SK-N-SH (cell line): ENCODE data around the gene CAMKMT. TPM values are rescaled to one million over a fixed set of nuclear protein-coding genes. Genes with fewer than 3 reads are reported as not detected.

ENCODE experiments used
- CTCF ChIA-PET: fragments of 300-600, 350-600 bp; formaldehyde crosslinking; extraction: SDS; loops from one replicate; lab custom pipeline; 2021; lab: Yijun Ruan, JAX
- POLR2A ChIA-PET: fragments of 350-600 bp; sonication (Branson Sonifier 250); formaldehyde crosslinking; extraction: SDS; loops from one replicate; lab custom pipeline; 2020; ENCODE audit warnings: antibody characterized with exemption, inconsistent platforms; lab: Yijun Ruan, JAX
- DNase-seq: peaks from one replicate; pipeline ENCODE4 v3.0.0; 2012
- H2AFZ ChIP-seq: fragments of 200-600 bp; sonication (generic); 2 replicates; pipeline ENCODE4 v1.8.1; 2016; ENCODE audit warnings: antibody characterized with exemption, mild to moderate bottlenecking, low read depth
- H3F3A ChIP-seq: fragments of 200-600 bp; sonication (generic); replicated peaks from 2 replicates; pipeline ENCODE3; 2016; ENCODE audit warnings: antibody characterized with exemption, mild to moderate bottlenecking; ENCODE audit not compliant: insufficient read depth
- H3K27ac ChIP-seq, 2 experiments: fragments of 200-500 bp in 1 of 2; fragments of 200-600 bp in 1 of 2; sonication (Bioruptor generic) in 1 of 2; sonication (generic), shearing (Covaris generic) in 1 of 2; 2 replicates each; pipeline versions ENCODE4 v1.5.1 to v1.6.1; 2014 to 2016; ENCODE audit warnings: low read depth in 2 of 2, inconsistent platforms in 1 of 2, low read length in 1 of 2, mild to moderate bottlenecking in 1 of 2, mixed read lengths in 1 of 2
- H3K27me3 ChIP-seq: fragments of 200-600 bp; sonication (generic), shearing (Covaris generic); 2 replicates; pipeline ENCODE4 v1.6.1; 2016; ENCODE audit warnings: mixed run types; ENCODE audit not compliant: insufficient read depth
- H3K36me3 ChIP-seq, 2 experiments: fragments of 200-500 bp in 1 of 2; fragments of 200-600 bp in 1 of 2; sonication (Bioruptor generic) in 1 of 2; sonication (generic) in 1 of 2; replicated peaks in 1 of 2; 2 replicates each; pipeline versions ENCODE3 to v1.5.1; 2014 to 2016; ENCODE audit warnings: low read length in 1 of 2, mild to moderate bottlenecking in 1 of 2; ENCODE audit not compliant: insufficient read depth in 2 of 2, control insufficient read depth in 1 of 2
- H3K4me1 ChIP-seq, 2 experiments: fragments of 200-500 bp in 1 of 2; fragments of 200-600 bp in 1 of 2; sonication (Bioruptor generic) in 1 of 2; sonication (generic), shearing (Covaris generic) in 1 of 2; 2 replicates each; pipeline versions ENCODE4 v1.5.1 to v1.6.1; 2014 to 2016; ENCODE audit warnings: low read depth in 1 of 2, low read length in 1 of 2, mixed run types in 1 of 2; ENCODE audit not compliant: insufficient read depth in 2 of 2, control insufficient read depth in 1 of 2
- H3K4me2 ChIP-seq: fragments of 200-600 bp; sonication (generic), shearing (Covaris generic); 2 replicates; pipeline ENCODE4 v1.6.1; 2017; ENCODE audit warnings: mixed run types
- H3K4me3 ChIP-seq, 2 experiments: fragments of 200-500 bp in 1 of 2; fragments of 200-600 bp in 1 of 2; sonication (Bioruptor generic) in 1 of 2; sonication (generic), shearing (Covaris generic) in 1 of 2; 2 replicates each; pipeline versions ENCODE4 v1.5.1 to v1.8.1; 2014 to 2016; ENCODE audit warnings: low read depth in 2 of 2, inconsistent platforms in 1 of 2, low read length in 1 of 2, mild to moderate bottlenecking in 1 of 2, mixed read lengths in 1 of 2, moderate library complexity in 1 of 2
- H3K79me2 ChIP-seq: fragments of 200-600 bp; sonication (generic); 2 replicates; pipeline ENCODE4 v1.8.1; 2017; ENCODE audit warnings: mild to moderate bottlenecking; ENCODE audit not compliant: insufficient read depth
- H3K9ac ChIP-seq: fragments of 200-600 bp; sonication (generic); 2 replicates; pipeline ENCODE4 v1.6.1; 2017; ENCODE audit warnings: mixed run types
- H3K9me2 ChIP-seq: fragments of 200-600 bp; sonication (generic); 2 replicates; pipeline ENCODE4 v1.6.1; 2017; ENCODE audit warnings: mixed run types
- H3K9me3 ChIP-seq: fragments of 200-600 bp; sonication (generic); 2 replicates; pipeline ENCODE4 v1.6.1; 2017; ENCODE audit warnings: mixed run types, mild to moderate bottlenecking, moderate library complexity
- H4K20me1 ChIP-seq: fragments of 200-600 bp; sonication (generic); 2 replicates; pipeline ENCODE4 v1.6.1; 2017; ENCODE audit warnings: mild to moderate bottlenecking, mixed run types; ENCODE audit not compliant: insufficient read depth
- CHD2 ChIP-seq: fragments of 150-350 bp; IDR thresholded peaks from 2 replicates; pipeline ENCODE4 v1.6.1; 2018; ENCODE audit warnings: low read length; ENCODE audit not compliant: partially characterized antibody
- ELF1 ChIP-seq: IDR thresholded peaks from 2 replicates; pipeline ENCODE4 v1.4.0; 2012
- EZH2phosphoT487 ChIP-seq: fragments of 200-600 bp; sonication (generic); IDR thresholded peaks from 2 replicates; pipeline ENCODE4 v1.6.1; 2017; ENCODE audit warnings: low read depth, mixed run types, mild to moderate bottlenecking, antibody characterized with exemption, moderate library complexity, borderline replicate concordance
- GATA2 ChIP-seq: sonication (generic); formaldehyde crosslinking; IDR thresholded peaks from 2 replicates; pipeline ENCODE4 v1.5.0; 2020; ENCODE audit warnings: mild to moderate bottlenecking, missing genetic modification reagents
- MAX ChIP-seq: IDR thresholded peaks from 2 replicates; pipeline ENCODE4 v1.4.0; 2012; ENCODE audit warnings: low read depth
- MXI1 ChIP-seq: IDR thresholded peaks from 2 replicates; pipeline ENCODE4 v1.6.1; 2012; ENCODE audit warnings: mild to moderate bottlenecking, low read depth, low read length, improper control_type of control experiment
- RAD21 ChIP-seq: IDR thresholded peaks from 2 replicates; pipeline ENCODE4 v1.6.1; 2012; ENCODE audit warnings: mild to moderate bottlenecking, low read length
- RXRA ChIP-seq: IDR thresholded peaks from 2 replicates; pipeline ENCODE4 v1.4.0; 2012; ENCODE audit warnings: low read depth, mild to moderate bottlenecking, borderline replicate concordance
- SIN3A ChIP-seq: IDR thresholded peaks from 2 replicates; pipeline ENCODE4 v1.6.1; 2012; ENCODE audit warnings: low read depth, mild to moderate bottlenecking, low read length, moderate library complexity, borderline replicate concordance
- TAF1 ChIP-seq: IDR thresholded peaks from 2 replicates; pipeline ENCODE4 v1.6.1; 2012; ENCODE audit warnings: low read depth, mild to moderate bottlenecking, low read length, moderate library complexity, borderline replicate concordance
- YY1 ChIP-seq: IDR thresholded peaks from 2 replicates; pipeline ENCODE4 v1.4.0; 2012; ENCODE audit warnings: low read depth, mild to moderate bottlenecking
- WGBS: methylation state at CpG from one replicate; pipeline ENCODE4 v1.1.6; 2017; ENCODE audit warnings: low lambda C conversion rate; 5-methylcytosine and 5-hydroxymethylcytosine counted together
- polyA plus RNA-seq, 3 experiments: library from polyadenylated mRNA; depleted of rRNA; stranded (reverse); fragments of >200 nt; gene quantifications; 2 replicates each; pipeline ENCODE4 v1.2.3, GENCODE V29; 2012

CAMKMT gene
- polyA plus RNA-seq, 1 of the 3 experiments (the other 2 are of a cell fraction), result 5.9 TPM

- TF ChIP-seq TAF1 (no peak), CHD2 (no peak)
Observed at GRCh38 chr2:44769349-44770011, 407.7 kb downstream of the CAMKMT start (continued).

GRCh38 chr2:44770221-44771195 is 408.8 kb downstream of the CAMKMT start:
- 74% methylated on average over 6 of the region's 6 CpGs for WGBS
- CTCF ChIA-PET, result interaction anchor here (0.6 to 8.0 kb wide), 35 partner anchors 9 to 726 kb away, joined by 3 to 88 read pairs (median 4); no protein-coding TSS in a partner anchor
- Histone ChIP-seq H3K9me3 (no peaks in the 10 kb centered on the region), H3K4me1 (peaks cover 0 to 91% of the 10 kb centered on the region in 2 experiments; a peak in 3 of 4 replicates), H3K27ac (peak overlapping the region in 1 of 2 experiments; percentile 99; a peak in 2 of 4 replicates), H2AFZ (no peak overlapping the region), H3K9ac (no peak overlapping the region), H3K9me2 (no peaks in the 10 kb centered on the region), H3K27me3 (no peaks in the 10 kb centered on the region), H3K4me2 (no peak overlapping the region), H3F3A (no peaks in the 10 kb centered on the region), H3K36me3 (no peaks in the 10 kb centered on the region), H3K4me3 (no peak overlapping the region), H3K79me2 (no peaks in the 10 kb centered on the region), H4K20me1 (no peaks in the 10 kb centered on the region)
- DNase-seq, result peak; percentile 64
- TF ChIP-seq RAD21 (peak; percentile 46), TAF1 (no peak)
- POLR2A ChIA-PET, result interaction anchor here (0.6 to 1.9 kb wide), 5 partner anchors 25 to 186 kb away, joined by 3 to 10 read pairs (median 4); no protein-coding TSS in a partner anchor

GRCh38 chr2:44771522-44771921 is 409.8 kb downstream of the CAMKMT start:
- ChIA-PET CTCF (interaction anchor here (0.8 to 8.0 kb wide), 8 partner anchors 8 to 727 kb away, joined by 3 to 88 read pairs (median 6); no protein-coding TSS in a partner anchor), POLR2A (interaction anchor here (0.8 to 2.1 kb wide), 2 partner anchors 91 to 167 kb away, joined by 3 to 5 read pairs; no protein-coding TSS in a partner anchor)
- DNase-seq, result no peak
- H4K20me1 ChIP-seq, result no peaks in the 10 kb centered on the region
- no peak overlapping the region for H2AFZ ChIP-seq
- no peaks in the 10 kb centered on the region for H3K9me2 ChIP-seq
- no peak for TF ChIP-seq YY1
- TF ChIP-seq EZH2phosphoT487, result no peak
- TF ChIP-seq MXI1, result no peak
- no peak for TF ChIP-seq RXRA
- no peak for TF ChIP-seq GATA2 (CRISPR knock-in tag)
- TF ChIP-seq MAX, result no peak
- TF ChIP-seq ELF1, result no peak
- no peak for TF ChIP-seq SIN3A
- TF ChIP-seq, all 33 proteins: peak for 0
- WGBS, result 73% methylated on average over 2 of the region's 2 CpGs
- H3K9me3 ChIP-seq, result no peaks in the 10 kb centered on the region
- H3K9ac ChIP-seq, result no peak overlapping the region
- H3K27me3 ChIP-seq, result no peaks in the 10 kb centered on the region
- H3K27ac ChIP-seq, result peak overlapping the region in 1 of 2 experiments; percentile 99; a peak in 2 of 4 replicates
- H3K4me2 ChIP-seq, result no peak overlapping the region
- no peaks in the 10 kb centered on the region for H3F3A ChIP-seq
- H3K79me2 ChIP-seq, result no peaks in the 10 kb centered on the region
- no peak overlapping the region for H3K4me3 ChIP-seq
- H3K36me3 ChIP-seq, result no peaks in the 10 kb centered on the region
- peaks cover 0 to 92% of the 10 kb centered on the region in 2 experiments; a peak in 3 of 4 replicates for H3K4me1 ChIP-seq
